Stomach (tissue), 9 donors: ENCODE data around the gene TTC33. TPM values are rescaled to one million over a fixed set of nuclear protein-coding genes. Genes with fewer than 3 reads are reported as not detected.

Experiments
- DNase-seq, 2 donors: peaks; one replicate each; pipeline versions ENCODE4 v3.0.0 to v3.0.0-alpha.2; 2013 to 2019
- H3K27ac ChIP-seq, 5 donors: fragments of 200-600 bp in 4 of 5; sonication (generic) in 4 of 5; one replicate each; pipeline ENCODE4 v1.5.1; 2013 to 2019; ENCODE audit warnings: mild to moderate bottlenecking in 1 of 5, moderate library complexity in 1 of 5
- H3K27me3 ChIP-seq, 3 donors: fragments of 200-600 bp; sonication (generic); one replicate each; pipeline ENCODE4 v1.5.1; 2017 to 2019; ENCODE audit warnings: mixed run types in 1 of 3
- H3K36me3 ChIP-seq, 4 donors: fragments of 200-600 bp; sonication (generic); 1 replicate in 3 of 4; 2 replicates in 1 of 4; pipeline ENCODE4 v1.5.1; 2016 to 2019
- H3K4me1 ChIP-seq, 4 donors: fragments of 200-600 bp; sonication (generic); one replicate each; pipeline ENCODE4 v1.5.1; 2016 to 2019
- H3K4me3 ChIP-seq, 4 donors: fragments of 200-600 bp; sonication (generic) in 3 of 4; one replicate each; pipeline ENCODE4 v1.5.1; 2016 to 2019; ENCODE audit warnings: mild to moderate bottlenecking in 1 of 4
- H3K9me3 ChIP-seq, 4 donors: fragments of 200-600 bp; sonication (generic); one replicate each; pipeline ENCODE4 v1.5.1; 2016 to 2019
- EP300 ChIP-seq: sonication (generic); formaldehyde crosslinking; IDR thresholded peaks from one replicate; pipeline ENCODE4 v1.6.1; 2017; ENCODE audit warnings: antibody characterized with exemption
- POLR2A ChIP-seq, 4 donors: fragments of 450-650 bp; IDR thresholded peaks; one replicate each; pipeline ENCODE4 v1.6.1; 2016; ENCODE audit warnings: antibody characterized with exemption in 4 of 4, control low read depth in 2 of 4, mild to moderate bottlenecking in 1 of 4, moderate library complexity in 1 of 4
- POLR2AphosphoS5 ChIP-seq, 3 donors: sonication (generic); formaldehyde crosslinking; IDR thresholded peaks; one replicate each; pipeline ENCODE4 v1.6.1; 2016; ENCODE audit warnings: antibody characterized with exemption in 3 of 3
- WGBS, 5 donors: extraction: QIAGEN DNeasy Blood & Tissue Kit in 3 of 5; methylation state at CpG; one replicate each; pipeline versions ENCODE4 v1.1.5 to v1.1.7; 2013 to 2018; 5-methylcytosine and 5-hydroxymethylcytosine counted together
- intact Hi-C: fragments of 100-400 bp; cut with DNase I; formaldehyde crosslinking; loops from one replicate; pipeline ENCODE4 v1.15.1; 2023; ENCODE audit warnings: low total_unique reads
- polyA plus RNA-seq, 3 donors: library from polyadenylated mRNA; stranded (reverse); fragments of 200-250 nt; gene quantifications; one replicate each; pipeline ENCODE4 v1.2.3, GENCODE V29; 2013
- total RNA-seq, 5 donors: library from RNA; depleted of rRNA; stranded (reverse); fragments of >200 nt; gene quantifications; one replicate each; pipeline versions ENCODE4 v1.1.0 to v1.2.3, GENCODE V29; 2014 to 2016
- TF ChIP-seq, protein P1 (sequence below), 7 experiments: fragments of 450-650 bp in 4 of 7; fragments of 200-600 bp in 3 of 7; sonication (generic) in 3 of 7; IDR thresholded peaks; one replicate each; pipeline ENCODE4 v1.5.1; 2016 to 2019; ENCODE audit warnings: antibody characterized with exemption in 7 of 7, control low read depth in 2 of 7, mild to moderate bottlenecking in 1 of 7
- donor health status: healthy with polysubstance abuse.
- donor health status: Bipolar disorder and iron deficiency.
- donor health status: healthy.

Gene TTC33
- total and polyA plus RNA-seq, 8 donors = 0.29 to 41.5 (median 7.3) TPM

DNA sequence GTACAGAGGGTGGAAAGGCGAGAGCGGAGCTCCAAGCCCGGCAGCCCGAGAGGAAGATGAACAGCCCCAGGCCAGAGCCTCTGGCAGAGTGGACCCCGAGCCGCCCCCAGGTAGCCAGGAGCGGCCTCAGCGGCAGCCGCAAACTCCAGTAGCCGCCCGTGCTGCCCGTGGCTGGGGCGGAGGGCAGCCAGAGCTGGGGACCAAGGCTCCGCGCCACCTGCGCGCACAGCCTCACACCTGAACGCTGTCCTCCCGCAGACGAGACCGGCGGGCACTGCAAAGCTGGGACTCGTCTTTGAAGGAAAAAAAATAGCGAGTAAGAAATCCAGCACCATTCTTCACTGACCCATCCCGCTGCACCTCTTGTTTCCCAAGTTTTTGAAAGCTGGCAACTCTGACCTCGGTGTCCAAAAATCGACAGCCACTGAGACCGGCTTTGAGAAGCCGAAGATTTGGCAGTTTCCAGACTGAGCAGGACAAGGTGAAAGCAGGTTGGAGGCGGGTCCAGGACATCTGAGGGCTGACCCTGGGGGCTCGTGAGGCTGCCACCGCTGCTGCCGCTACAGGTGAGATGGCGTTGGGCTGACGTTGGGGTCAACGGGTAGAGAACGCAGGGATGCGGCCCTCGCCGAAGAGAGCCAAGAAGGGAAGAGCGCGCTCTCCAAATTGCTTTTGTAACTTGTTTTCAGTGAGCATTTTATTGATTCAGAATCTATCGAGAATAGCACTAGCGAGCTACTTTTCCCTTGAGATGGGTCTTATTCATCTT lies 75.7 kb downstream of the TTC33 start, which contains the start of gene PTGER4:
TSS of gene PTGER4 (plus strand) at position 3 of the 769 bp plus-strand sequence. CDS start 1,079 bp downstream, outside the sequence.
- Histone ChIP-seq H3K27me3 (no peaks in the 10 kb centered on the region), H3K36me3 (peaks cover 0 to 7% (median 0%) of the 10 kb centered on the region in 4 donors), H3K4me3 (peak within 1 kb of the TSS; percentile 65 to 85 (median 76)), H3K4me1 (peaks cover 0 to 77% (median 57%) of the 10 kb centered on the region in 4 donors), H3K9me3 (no peaks in the 10 kb centered on the region), H3K27ac (peak within 1 kb of the TSS; percentile 93 to 97 (median 95))
- DNase-seq = peak in 1 of 2 donors; percentile 46
- intact Hi-C loops = no loop called here
- 1% methylated on average over 42 to 44 of the region's 44 CpGs for WGBS, 5 donors
- TF ChIP-seq POLR2A (IDR thresholded peaks at IDR 0.05) (peak in 2 of 4 donors; percentile 76 to 92), POLR2AphosphoS5 (IDR thresholded peaks at IDR 0.05) (peak in 2 of 3 donors; percentile 95 to 97), EP300 (no peak)
- TF ChIP-seq, protein P1, sequence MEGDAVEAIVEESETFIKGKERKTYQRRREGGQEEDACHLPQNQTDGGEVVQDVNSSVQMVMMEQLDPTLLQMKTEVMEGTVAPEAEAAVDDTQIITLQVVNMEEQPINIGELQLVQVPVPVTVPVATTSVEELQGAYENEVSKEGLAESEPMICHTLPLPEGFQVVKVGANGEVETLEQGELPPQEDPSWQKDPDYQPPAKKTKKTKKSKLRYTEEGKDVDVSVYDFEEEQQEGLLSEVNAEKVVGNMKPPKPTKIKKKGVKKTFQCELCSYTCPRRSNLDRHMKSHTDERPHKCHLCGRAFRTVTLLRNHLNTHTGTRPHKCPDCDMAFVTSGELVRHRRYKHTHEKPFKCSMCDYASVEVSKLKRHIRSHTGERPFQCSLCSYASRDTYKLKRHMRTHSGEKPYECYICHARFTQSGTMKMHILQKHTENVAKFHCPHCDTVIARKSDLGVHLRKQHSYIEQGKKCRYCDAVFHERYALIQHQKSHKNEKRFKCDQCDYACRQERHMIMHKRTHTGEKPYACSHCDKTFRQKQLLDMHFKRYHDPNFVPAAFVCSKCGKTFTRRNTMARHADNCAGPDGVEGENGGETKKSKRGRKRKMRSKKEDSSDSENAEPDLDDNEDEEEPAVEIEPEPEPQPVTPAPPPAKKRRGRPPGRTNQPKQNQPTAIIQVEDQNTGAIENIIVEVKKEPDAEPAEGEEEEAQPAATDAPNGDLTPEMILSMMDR (IDR thresholded peaks at IDR 0.05) = peak in 1 of 7 experiments; percentile 11

DNA sequence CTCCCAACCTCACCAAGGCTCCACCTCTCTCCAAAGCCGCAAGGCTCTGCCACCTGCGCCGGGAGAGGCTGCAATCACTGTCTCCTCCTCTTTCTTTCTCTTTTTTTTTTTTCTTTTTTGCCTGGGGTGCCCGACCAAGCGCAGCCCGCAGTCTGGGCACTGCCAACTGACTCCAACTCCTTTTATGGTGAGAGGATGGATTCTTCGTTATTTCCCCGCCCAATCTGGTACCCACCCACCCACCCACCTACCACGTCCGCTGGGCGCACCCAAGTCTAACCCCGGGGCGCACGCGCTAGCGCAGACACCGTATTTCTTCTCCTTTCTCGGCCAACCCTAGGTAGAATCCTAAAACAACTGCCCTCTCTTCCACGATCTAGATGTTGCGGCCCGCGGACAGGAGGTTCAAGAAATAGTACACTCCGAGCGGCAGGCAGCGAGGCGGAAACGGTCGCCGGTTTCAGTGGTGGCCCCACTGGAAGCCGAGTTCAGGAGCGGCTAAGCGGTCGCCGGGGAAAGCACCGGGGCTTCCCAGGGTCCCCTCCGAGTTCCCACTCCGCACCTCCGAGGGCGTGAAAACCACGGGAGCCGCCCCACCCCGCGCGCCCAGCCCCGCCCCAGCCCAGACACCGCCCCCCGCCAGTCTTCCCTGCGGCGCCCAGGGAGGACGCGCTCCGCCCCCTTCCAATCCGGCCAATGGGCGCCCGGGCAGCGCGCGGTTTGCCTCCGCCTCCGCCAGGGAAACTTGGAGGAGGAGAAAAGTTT lies 76.4 kb downstream of the TTC33 start:
- H3K27ac ChIP-seq = peak overlapping the region; percentile 93 to 97 (median 95)
- H3K4me3 ChIP-seq = peak overlapping the region; percentile 65 to 85 (median 76)
- H3K27me3 ChIP-seq = no peaks in the 10 kb centered on the region
- peak; percentile 96 to 97 for DNase-seq
- TF ChIP-seq POLR2A (IDR thresholded peaks at IDR 0.05) = no peak
- TF ChIP-seq POLR2AphosphoS5 (IDR thresholded peaks at IDR 0.05) = peak in 2 of 3 donors; percentile 49 to 98
- intact Hi-C loops = no loop called here
- 0 to 2% (median 1%) methylated on average over 49 to 60 of the region's 60 CpGs for WGBS, 5 donors
- no peaks in the 10 kb centered on the region for H3K9me3 ChIP-seq
- peaks cover 0 to 7% (median 0%) of the 10 kb centered on the region in 4 donors for H3K36me3 ChIP-seq
- H3K4me1 ChIP-seq = peaks cover 0 to 75% (median 58%) of the 10 kb centered on the region in 4 donors

DNA sequence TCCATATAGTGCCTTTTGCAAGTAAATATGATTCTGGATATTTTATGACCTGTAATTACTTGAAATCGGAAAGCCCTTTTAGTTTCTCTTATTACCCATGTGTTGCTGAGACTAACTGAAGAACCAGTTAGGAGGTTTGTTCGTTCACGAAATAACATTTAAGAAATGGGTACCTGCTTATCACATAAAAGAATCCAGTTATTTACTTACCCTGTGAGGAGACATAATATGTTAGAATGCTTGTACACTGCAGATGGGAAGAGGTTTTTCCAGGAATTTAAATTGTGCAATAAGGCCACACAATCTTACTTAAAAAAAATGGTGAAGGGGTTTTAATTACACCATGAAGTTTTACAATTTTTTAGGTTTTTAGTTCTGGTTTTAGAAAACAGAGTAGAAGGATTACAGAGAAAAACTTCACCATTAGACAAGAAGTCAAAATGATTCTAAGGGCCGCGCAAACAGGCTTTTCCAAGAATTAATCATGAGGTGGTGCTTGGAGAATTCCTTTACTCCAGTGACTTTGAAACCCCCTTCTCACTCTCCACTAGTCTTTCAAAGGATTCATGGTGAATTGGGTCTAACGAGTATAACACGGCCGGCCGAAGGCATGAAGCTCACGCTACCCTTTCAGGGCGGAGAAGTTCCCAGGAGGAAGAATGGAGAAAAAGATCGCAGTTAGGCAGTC lies 77.2 kb downstream of the TTC33 start:
- Histone ChIP-seq H3K27ac (peak overlapping the region; percentile 93 to 97 (median 95)), H3K27me3 (no peaks in the 10 kb centered on the region), H3K9me3 (no peaks in the 10 kb centered on the region), H3K4me3 (peak overlapping the region; percentile 65 to 85 (median 76)), H3K4me1 (peaks cover 0 to 68% (median 55%) of the 10 kb centered on the region in 4 donors), H3K36me3 (peaks cover 0 to 7% (median 0%) of the 10 kb centered on the region in 4 donors)
- intact Hi-C loops = no loop called here
- WGBS, 5 donors = 7 to 10% (median 8%) methylated on average over 12 of the region's 12 CpGs
- no peak for TF ChIP-seq POLR2AphosphoS5 (IDR thresholded peaks at IDR 0.05)
- TF ChIP-seq EP300 = no peak
- TF ChIP-seq, protein P1 (IDR thresholded peaks at IDR 0.05) = no peak
- TF ChIP-seq POLR2A (IDR thresholded peaks at IDR 0.05) = no peak
- no peak for DNase-seq

DNA sequence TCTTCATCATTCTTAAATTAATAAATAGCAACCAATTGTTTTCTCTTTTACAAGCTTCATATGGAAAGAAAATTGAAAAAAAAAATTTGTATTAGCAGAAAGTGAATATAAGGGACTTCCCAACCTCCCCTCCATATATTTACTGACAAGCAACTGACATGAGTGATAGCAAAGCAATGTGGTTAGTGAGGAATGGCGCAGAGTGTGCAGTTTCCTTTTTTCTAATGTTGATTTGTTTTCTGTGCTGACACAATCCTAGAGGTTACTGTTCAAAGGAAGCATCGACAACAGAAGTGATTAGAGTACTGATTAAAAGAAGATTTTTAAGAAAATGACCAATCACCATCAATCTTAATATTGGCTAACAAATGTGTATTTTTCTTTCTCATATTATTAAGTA lies 77.7 kb downstream of the TTC33 start:
- Histone ChIP-seq H3K36me3 (peaks cover 0 to 7% (median 0%) of the 10 kb centered on the region in 4 donors), H3K9me3 (no peaks in the 10 kb centered on the region), H3K27me3 (no peaks in the 10 kb centered on the region), H3K27ac (peak overlapping the region in 4 of 5 donors; percentile 93 to 97 (median 94)), H3K4me3 (peak overlapping the region in 2 of 4 donors; percentile 75 to 85), H3K4me1 (peaks cover 0 to 62% (median 52%) of the 10 kb centered on the region in 4 donors)
- 17 to 29% (median 24%) methylated on average over 2 of the region's 2 CpGs for WGBS, 5 donors
- TF ChIP-seq POLR2A (IDR thresholded peaks at IDR 0.05) (no peak), POLR2AphosphoS5 (IDR thresholded peaks at IDR 0.05) (no peak), EP300 (no peak)
- TF ChIP-seq, protein P1 (IDR thresholded peaks at IDR 0.05) = no peak
- no peak for DNase-seq
- intact Hi-C loops = no loop called here
